Neutrophil (primary cell): ENCODE measurements around the gene SNTB2.

ENCODE experiments used
- H3K27ac ChIP-seq: fragments of 200-600 bp; sonication (generic); 2 replicates; pipeline ENCODE4 v1.5.1; 2016; ENCODE audit warnings: mild to moderate bottlenecking, moderate library complexity
- H3K27me3 ChIP-seq: fragments of 200-600 bp; sonication (generic); 2 replicates; pipeline ENCODE4 v1.6.0; 2016; ENCODE audit warnings: mild to moderate bottlenecking
- H3K36me3 ChIP-seq: fragments of 200-600 bp; sonication (generic); 2 replicates; pipeline ENCODE4 v1.5.1; 2017
- H3K4me1 ChIP-seq, 2 experiments: fragments of 200-600 bp in 1 of 2; sonication (generic) in 1 of 2; 1 replicate in 1 of 2; 2 replicates in 1 of 2; pipeline versions ENCODE4 v1.5.1 to v1.6.1; 2013 to 2016; ENCODE audit warnings: low read depth in 1 of 2, low read length in 1 of 2, mild to moderate bottlenecking in 1 of 2, moderate library complexity in 1 of 2; ENCODE audit not compliant: control insufficient read depth in 1 of 2, insufficient read depth in 1 of 2
- H3K4me3 ChIP-seq, 2 experiments: fragments of 200-600 bp in 1 of 2; sonication (generic) in 1 of 2; 1 replicate in 1 of 2; 2 replicates in 1 of 2; pipeline ENCODE4 v1.5.1; 2013 to 2016; ENCODE audit warnings: low read depth in 1 of 2, low read length in 1 of 2, mild to moderate bottlenecking in 1 of 2, moderate library complexity in 1 of 2
- H3K9me3 ChIP-seq: fragments of 200-600 bp; sonication (generic); 2 replicates; pipeline ENCODE4 v1.5.1; 2016
- CTCF ChIP-seq: fragments of 200-600 bp; sonication (generic); IDR thresholded peaks from 2 replicates; pipeline ENCODE4 v1.5.1; 2016; ENCODE audit warnings: antibody characterized with exemption

The SNTB2 gene

DNA sequence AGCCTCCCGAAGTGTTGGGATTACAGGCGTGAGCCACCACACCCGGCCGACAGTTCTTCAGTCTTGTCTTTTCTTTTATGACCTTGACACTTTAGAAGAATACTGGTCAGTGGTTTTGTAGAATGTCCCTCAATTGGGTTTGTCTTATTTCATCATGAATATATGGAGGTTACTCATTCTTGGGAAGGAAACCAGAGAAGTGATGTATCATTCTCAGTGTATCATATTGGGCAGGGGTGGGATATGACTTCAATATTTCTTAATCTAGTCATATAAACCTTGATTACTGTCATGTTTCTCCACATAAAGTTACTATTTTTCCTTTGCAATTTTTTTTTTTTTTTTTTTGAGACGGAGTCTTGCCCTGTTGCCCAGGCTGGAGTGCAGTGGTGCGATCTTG, 36.9 kb downstream of the SNTB2 start:
- Histone ChIP-seq H3K27me3 (no peaks in the 10 kb centered on the region), H3K9me3 (no peaks in the 10 kb centered on the region), H3K4me3 (no peak overlapping the region), H3K27ac (no peak overlapping the region), H3K36me3 (no peaks in the 10 kb centered on the region), H3K4me1 (no peaks in the 10 kb centered on the region)
- TF ChIP-seq CTCF: no peak

DNA sequence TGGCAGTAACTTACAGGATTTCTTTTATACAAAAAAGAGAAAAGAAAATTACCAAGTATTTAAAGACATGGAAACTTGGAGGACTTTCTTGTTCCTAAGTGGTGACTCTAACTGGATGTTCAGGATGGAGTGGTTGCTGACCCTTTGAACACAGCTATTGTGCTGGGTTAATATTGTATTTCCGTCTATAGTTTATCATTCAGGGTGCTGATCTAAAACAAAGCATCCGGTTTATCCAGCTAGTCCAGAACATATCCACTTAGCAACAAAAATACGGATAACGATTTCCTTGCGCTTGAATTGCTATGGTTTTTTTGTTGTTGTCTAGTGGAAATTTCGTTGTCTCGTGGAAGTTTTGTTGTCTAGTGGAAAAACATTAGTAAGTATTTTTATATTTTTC, 38.2 kb downstream of the SNTB2 start:
- no peak overlapping the region for H3K4me3 ChIP-seq
- H3K4me1 ChIP-seq: no peaks in the 10 kb centered on the region
- no peaks in the 10 kb centered on the region for H3K27me3 ChIP-seq
- TF ChIP-seq CTCF: no peak
- no peak overlapping the region for H3K27ac ChIP-seq
- no peaks in the 10 kb centered on the region for H3K9me3 ChIP-seq
- H3K36me3 ChIP-seq: no peaks in the 10 kb centered on the region

- Histone ChIP-seq H3K4me3 (no peak overlapping the region), H3K27ac (no peak overlapping the region), H3K36me3 (no peaks in the 10 kb centered on the region), H3K27me3 (no peaks in the 10 kb centered on the region), H3K9me3 (no peaks in the 10 kb centered on the region), H3K4me1 (no peaks in the 10 kb centered on the region)
- TF ChIP-seq CTCF: no peak
Observed at GRCh38 chr16:69233124-69233523, 46.2 kb downstream of the SNTB2 start.

DNA sequence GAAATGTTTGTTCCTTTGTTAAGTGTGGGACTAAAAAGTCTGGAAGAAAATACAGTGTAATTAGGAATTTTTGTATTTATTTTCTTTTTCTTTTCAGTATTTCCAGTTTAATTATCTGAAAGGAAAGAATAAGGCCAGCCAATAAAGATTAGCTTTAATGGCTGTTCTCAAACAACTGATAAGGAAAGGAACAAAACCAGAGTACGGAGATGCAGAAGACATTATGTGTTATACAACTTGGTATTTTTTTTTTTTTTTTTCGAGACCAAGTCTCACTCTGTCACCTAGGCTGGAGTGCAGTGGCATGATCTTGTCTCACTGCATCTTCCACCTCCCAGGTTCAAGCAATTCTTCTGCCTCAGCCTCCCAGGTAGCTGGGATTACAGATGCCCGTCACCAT, 47.5 kb downstream of the SNTB2 start:
- Histone ChIP-seq H3K27ac (no peak overlapping the region), H3K4me3 (no peak overlapping the region), H3K4me1 (no peaks in the 10 kb centered on the region), H3K36me3 (no peaks in the 10 kb centered on the region), H3K9me3 (no peaks in the 10 kb centered on the region), H3K27me3 (no peaks in the 10 kb centered on the region)
- TF ChIP-seq CTCF: no peak

- H3K9me3 ChIP-seq: no peaks in the 10 kb centered on the region
- H3K27ac ChIP-seq: no peak overlapping the region
- H3K4me3 ChIP-seq: no peak overlapping the region
- TF ChIP-seq CTCF: no peak
- H3K27me3 ChIP-seq: no peaks in the 10 kb centered on the region
- H3K4me1 ChIP-seq: no peaks in the 10 kb centered on the region
- H3K36me3 ChIP-seq: no peaks in the 10 kb centered on the region
Observed at GRCh38 chr16:69236319-69236718, 49.4 kb downstream of the SNTB2 start.

DNA sequence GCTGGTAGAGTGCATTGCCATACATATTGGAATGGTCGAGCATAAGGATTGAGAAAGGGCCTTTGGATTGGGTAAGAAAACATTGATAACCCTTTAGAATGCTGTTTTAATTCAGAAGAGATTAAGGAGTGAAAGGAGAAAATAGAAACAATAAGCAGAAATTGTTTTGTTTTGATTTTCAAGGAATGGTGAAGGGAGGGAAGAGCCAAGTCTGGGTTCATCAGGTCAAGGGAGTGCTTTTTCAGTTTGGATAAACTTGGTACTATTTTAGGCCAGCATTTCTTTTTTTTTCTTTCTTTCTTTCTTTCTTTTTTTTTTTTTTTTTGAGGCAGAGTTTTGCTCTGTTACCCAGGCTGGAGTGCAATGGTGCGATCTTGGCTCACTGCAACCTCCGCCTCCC, 50.3 kb downstream of the SNTB2 start:
- Histone ChIP-seq H3K36me3 (no peaks in the 10 kb centered on the region), H3K9me3 (no peaks in the 10 kb centered on the region)
- no peak for TF ChIP-seq CTCF

More for the DNA sequence above, 50.3 kb downstream of the SNTB2 start:
- H3K4me3 ChIP-seq: no peak overlapping the region
- no peaks in the 10 kb centered on the region for H3K27me3 ChIP-seq
- H3K27ac ChIP-seq: no peak overlapping the region
- no peaks in the 10 kb centered on the region for H3K4me1 ChIP-seq
